ENCODE results near the gene UNC93B1.

The UNC93B1 gene

DNA sequence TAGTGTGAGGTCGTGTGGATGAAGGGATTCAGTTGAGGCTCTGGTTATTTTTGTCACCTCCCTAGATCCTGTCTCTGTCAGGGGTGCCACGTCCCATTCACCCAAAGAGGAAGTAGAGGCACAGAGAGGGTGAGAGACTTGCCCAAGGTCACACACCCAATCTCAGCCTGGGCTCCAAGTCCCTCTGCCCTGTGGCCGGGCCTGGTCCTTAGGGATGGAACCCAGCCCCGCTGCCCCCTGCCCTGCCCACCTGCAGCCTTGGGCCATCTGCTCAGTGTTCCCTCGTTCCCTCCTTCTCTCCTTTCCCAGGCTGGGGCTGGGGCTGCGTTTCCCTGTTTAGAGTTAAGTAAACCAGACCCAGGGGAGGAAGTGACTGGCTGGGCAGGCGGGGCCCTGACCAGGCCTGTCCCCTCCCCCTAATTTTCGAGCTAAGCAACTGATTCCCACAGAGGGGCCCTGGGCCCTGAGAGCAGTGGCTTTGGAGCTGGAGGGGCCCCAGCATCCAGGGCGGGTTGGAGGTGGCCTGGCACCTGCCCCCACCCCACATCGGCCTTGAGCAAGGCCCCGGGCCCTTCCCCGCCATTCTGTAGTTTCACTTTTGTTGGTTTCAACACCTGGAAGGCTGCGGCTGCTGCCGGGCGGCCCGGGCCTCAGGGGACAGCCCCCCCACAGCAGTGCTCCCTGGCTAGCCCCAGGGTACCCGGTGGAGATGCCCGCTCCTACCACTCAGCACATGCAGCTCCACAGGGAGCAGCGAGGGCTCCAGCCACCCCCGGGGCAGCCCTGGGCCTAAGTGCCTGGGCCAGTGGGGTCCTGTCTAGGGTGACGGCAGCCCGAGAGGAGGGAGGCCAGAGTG is 36.4 kb upstream of the UNC93B1 start:
- peak in 1 of 2 donors; percentile 16 for DNase-seq (ENCODE audit: low read depth in 2 of 2)

- no peak for DNase-seq (ENCODE audit: low read depth in 2 of 2)
Observed at GRCh38 chr11:68039526-68040086, 35.7 kb upstream of the UNC93B1 start.

GRCh38 chr11:68038718-68039525 is 35.0 kb upstream of the UNC93B1 start, which contains the start of gene TCIRG1:
TCIRG1 (plus strand) TSS chr11:68039025; CDS start chr11:68041272, 2,247 bp downstream.
- no peak for DNase-seq (ENCODE audit: low read depth in 2 of 2)

DNA sequence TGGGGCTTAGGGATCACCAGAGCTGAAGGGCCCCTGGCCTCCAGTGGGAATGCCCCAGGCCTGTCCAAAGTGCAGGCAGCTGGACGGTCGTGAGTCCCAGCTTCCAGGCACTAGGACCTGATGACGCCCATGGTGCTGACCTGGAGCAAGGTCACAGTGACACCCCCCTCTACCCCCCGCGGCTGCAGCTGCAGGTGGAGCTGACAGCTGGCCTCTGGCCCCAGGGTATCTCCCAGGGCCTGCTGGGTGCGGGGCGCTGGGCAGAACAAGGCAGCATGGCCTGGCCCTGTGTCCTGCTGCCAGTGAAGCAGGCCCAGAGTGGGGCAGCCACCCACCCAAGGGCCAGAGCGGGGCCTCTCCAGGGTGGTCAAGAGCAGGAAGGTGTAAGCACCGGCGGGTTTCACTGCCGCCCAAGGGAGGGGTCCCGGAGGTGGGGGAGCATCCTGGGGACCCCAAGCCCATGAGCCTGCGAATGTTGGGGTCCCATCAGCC is 34.4 kb upstream of the UNC93B1 start:
- no peak for DNase-seq (ENCODE audit: low read depth in 2 of 2)

DNA sequence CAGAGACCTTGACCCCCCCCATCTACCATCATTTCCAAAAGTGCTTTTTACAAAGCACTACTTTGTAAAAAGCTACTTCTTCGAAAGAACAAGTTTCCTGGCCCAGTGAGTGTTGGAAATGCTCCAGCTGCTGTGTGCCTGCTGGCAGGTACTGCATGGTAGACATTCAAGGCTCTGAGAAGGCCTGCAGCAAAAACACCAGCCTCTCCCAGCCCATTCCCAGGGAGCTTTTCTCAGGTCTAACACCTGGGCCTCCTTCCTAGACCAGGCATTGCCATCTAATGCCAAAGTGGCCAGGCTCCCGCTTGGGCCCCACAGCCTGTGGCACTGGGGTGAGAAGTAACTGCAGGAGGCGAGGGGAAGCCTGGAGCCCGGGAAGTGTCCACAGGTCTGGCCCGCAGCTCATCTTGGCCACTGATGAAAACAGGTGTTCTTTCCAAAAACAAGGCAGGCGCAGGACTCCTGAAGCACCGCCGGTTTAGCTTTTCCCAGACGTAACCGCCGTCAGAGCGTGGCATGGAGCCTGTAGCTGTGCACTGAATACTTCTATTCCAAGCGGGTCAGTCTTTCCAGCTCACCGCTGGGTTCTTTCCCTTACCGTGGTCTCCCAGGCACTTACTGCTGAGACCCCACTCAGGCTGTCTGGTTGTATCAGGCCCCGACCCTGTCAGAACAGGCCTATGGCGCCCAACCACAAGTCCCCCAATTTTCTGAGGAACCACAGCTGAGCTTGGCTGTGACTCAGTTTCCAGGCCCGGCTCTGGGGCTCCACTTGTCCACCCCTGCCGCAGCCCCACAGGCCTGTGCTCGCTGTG is 33.7 kb upstream of the UNC93B1 start:
- no peak for DNase-seq (ENCODE audit: low read depth in 2 of 2)

DNA sequence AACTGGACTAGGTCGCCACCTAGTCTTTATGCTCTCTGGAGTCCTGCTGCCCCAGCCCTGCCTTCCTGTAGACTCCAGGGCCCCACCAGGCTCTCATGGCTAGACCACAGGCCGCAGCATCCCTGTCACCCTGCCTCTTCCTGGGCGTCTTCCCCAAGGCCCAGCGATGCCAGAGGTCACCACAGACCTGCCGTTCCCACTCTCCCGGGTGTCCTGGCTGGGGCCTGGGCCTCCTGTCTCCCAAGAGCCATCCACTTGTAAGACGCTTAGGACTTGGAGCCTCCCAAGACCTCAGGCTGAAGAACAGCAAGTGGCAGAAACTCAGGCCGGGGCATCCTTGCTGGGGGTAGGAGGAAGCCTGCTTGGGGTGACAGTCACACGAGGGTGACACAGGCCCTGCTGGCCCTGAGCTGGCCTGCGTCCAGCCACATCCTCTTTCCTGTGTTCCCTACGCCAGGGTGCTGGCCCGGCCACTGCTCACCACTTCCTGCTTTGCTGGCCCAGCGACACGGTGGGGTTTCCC is 32.9 kb upstream of the UNC93B1 start:
- DNase-seq (ENCODE audit: low read depth in 2 of 2): no peak

DNA sequence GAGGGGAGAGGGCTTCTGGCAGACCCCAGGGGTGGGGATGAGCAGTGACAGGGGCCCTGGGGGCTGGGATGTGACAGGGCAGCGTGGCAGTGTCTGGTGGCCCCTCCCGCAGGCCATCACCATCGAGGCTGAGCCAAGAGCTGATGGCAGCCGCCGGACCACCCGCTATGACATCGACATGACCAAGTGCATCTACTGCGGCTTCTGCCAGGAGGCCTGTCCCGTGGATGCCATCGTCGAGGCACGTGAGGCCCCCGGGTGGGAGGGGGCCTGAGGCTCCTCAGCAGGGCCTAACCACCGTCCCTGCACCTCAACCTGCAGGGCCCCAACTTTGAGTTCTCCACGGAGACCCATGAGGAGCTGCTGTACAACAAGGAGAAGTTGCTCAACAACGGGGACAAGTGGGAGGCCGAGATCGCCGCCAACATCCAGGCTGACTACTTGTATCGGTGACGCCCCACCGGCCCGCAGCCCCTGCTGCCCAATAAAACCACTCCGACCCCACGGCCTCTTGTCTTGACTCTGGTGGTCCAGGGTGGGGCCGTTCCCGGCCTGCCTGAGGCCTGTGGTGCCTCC is 32.3 kb upstream of the UNC93B1 start:
- no peak for DNase-seq (ENCODE audit: low read depth in 2 of 2)

GRCh38 chr11:68035266-68035876 is 31.5 kb upstream of the UNC93B1 start:
- DNase-seq (ENCODE audit: low read depth in 2 of 2): no peak

DNA sequence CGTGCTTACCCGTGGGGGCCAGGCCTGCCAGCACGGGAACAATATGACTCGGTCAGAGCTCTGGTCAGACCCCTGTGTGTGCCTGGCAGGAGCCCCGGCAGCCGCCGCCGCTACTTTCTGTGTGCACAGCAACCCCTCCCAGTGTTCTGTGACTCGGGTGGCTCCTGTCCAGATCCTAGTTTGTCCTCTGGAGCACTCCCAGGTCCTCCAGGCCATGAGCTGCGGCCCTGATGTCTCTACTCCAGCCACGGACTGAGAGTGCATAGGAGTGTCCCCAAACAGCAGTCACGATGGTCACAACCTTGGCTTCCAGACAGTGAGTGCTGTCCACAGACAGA is 29.8 kb upstream of the UNC93B1 start:
- DNase-seq (ENCODE audit: low read depth in 2 of 2): no peak

DNA sequence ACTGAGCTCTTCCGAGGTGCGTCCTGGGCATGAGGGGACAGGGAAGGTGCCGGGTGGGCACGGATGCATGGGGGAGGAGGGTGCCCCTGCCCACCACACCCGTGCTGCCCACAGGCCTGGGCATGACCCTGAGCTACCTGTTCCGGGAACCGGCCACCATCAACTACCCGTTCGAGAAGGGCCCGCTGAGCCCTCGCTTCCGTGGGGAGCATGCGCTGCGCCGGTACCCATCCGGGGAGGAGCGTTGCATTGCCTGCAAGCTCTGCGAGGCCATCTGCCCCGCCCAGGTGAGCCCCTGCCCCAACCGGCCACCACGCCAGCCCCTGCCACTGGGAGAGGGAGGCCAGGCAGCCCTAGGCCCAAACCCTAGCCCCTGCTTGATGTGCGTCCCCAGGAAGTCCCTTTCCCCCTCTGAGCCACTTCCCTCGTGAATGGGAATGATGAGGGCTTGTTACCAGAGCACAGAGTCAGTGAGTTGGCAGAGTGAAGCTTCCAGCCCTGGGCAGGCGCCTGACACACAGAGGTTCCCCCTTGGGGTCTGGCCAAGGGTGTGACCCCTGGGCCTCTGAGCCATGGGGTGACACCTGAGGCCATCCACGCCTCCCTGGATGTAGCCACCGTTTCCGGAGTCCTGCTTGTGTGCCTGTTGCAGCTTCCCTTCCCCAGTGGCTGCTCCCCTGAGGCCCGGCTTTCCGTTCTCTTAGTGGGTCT is 29.3 kb upstream of the UNC93B1 start:
- no peak for DNase-seq (ENCODE audit: low read depth in 2 of 2)

GRCh38 chr11:68032003-68032402 is 28.1 kb upstream of the UNC93B1 start:
- no peak for DNase-seq (ENCODE audit: low read depth in 2 of 2)

DNA sequence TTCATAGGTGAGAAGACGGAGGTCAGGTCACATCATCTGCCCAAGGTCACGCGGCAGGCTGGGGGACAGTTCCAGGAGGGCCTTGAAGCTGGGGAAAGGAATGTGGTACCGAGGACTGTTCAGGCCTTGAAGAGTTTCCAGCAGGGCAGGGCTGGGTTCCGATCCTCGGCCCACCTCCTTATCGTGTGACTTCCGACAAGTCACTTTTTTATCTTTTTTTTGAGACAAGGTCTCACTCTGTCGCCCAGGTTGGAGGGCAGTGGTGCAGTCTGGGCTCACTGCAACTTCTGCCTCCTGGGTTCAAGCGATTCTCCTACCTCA is 27.2 kb upstream of the UNC93B1 start:
- DNase-seq (ENCODE audit: low read depth in 2 of 2): no peak

- peak; percentile 94 to 96 for DNase-seq (ENCODE audit: low read depth in 2 of 2)
Observed at GRCh38 chr11:68030318-68031143, 26.6 kb upstream of the UNC93B1 start, which contains the start of gene NDUFS8. NDUFS8 (plus strand) TSS chr11:68030681; CDS start chr11:68032152, 1,471 bp downstream.

DNA sequence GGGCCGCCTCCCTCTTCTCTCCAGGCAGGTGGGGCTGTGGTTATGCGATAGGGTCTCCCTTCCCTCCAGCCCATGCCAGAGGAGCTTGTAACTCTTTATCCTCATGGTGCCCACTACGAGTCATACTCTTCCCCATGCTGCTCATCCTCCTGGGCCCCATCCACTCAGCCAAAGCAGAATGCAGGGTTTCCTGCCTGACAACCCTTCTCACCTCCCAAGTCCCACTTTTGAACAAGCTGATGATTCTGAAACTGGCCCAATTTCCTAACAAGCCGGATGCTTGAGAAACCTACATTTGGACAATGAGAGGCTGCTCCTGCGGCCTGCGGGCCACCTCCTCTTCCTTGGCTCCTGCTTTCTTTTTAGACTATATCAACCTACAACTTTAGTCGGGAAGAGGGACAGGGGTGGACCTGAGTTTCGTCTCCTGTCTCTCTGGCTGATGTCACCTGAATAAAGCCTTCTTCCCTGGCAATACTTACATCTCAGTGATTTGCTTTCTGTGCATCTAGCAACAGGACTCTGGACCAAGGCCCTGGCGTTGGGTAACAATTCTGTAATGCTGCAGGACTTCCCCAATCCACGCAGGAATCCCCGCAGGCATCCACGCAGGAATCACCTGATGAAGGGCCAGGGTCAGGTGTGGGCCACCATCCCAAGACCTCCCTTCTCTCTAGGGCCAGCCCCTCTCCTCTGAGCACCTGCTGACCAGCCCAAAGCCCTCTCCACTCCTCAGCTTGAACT is 25.1 kb upstream of the UNC93B1 start:
- DNase-seq (ENCODE audit: low read depth in 2 of 2): no peak

- no peak for DNase-seq (ENCODE audit: low read depth in 2 of 2)
Observed at GRCh38 chr11:68027667-68028066, 23.8 kb upstream of the UNC93B1 start.

GRCh38 chr11:68026391-68027105 is 22.7 kb upstream of the UNC93B1 start:
- DNase-seq (ENCODE audit: low read depth in 2 of 2): no peak

GRCh38 chr11:68025047-68025446 is 21.1 kb upstream of the UNC93B1 start:
- no peak for DNase-seq (ENCODE audit: low read depth in 2 of 2)

- DNase-seq (ENCODE audit: low read depth in 2 of 2): no peak
Observed at GRCh38 chr11:68024508-68024907, 20.6 kb upstream of the UNC93B1 start.
